ENCODE measurements around the gene COL19A1.

DNA sequence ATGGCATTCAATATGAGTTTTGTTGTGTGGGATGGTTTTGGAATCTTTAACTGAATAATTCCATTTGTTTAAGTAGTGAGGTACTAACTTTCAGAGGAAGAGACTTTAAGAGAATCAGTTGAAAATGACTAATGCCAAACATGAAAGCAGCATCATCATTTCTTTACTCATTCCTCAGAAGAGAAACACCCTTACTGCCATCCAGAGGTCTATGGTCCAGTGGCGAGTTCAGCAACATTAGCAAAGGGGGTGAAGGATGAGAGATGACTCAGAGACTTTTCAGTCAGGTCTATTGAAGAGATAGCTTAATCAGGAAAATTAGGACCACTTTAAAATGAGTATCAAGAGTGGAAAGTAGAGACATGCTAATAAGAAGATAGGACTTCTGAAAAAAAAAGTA is 118.8 kb downstream of the COL19A1 start:
- TF ChIP-seq CTCF (IDR thresholded peaks at IDR 0.05) (no peak), POLR2AphosphoS5 (IDR thresholded peaks at IDR 0.05) (no peak), POLR2A (IDR thresholded peaks at IDR 0.05) (no peak)

All from sigmoid colon (tissue), 4 donors.